Measurements from ENCODE around the gene HLA-DQB2. TPM values are rescaled to one million over a fixed set of nuclear protein-coding genes. Genes with fewer than 3 reads are reported as not detected.

Gene HLA-DQB2
- total RNA-seq = not detected in 2 replicates

GRCh38 chr6:32763421-32763820 is at the start of gene HLA-DQB2:
Gene HLA-DQB2, minus strand, starts transcription at chr6:32763532. Its CDS starts 62 bp downstream, at chr6:32763470.

GRCh38 chr6:32741031-32741960 is 22.0 kb downstream of the HLA-DQB2 start, which contains the start of gene HLA-DQA2:
Gene HLA-DQA2, plus strand, starts transcription at chr6:32741391. Its CDS starts 53 bp downstream, at chr6:32741444.

Other genes with a start within 250 kb of the HLA-DQB2 start
- gene HLA-DRB5, start 233.2 kb downstream of the HLA-DQB2 start, total RNA-seq = not detected in 2 replicates
- gene HLA-DRB1, start 173.7 kb downstream of the HLA-DQB2 start, total RNA-seq = not detected in 2 replicates
- gene HLA-DQA1, start 126.1 kb downstream of the HLA-DQB2 start, total RNA-seq = not detected in 2 replicates
- not detected in 2 replicates for gene HLA-DQB1, start 96.9 kb downstream of the HLA-DQB2 start, total RNA-seq
- not detected in 2 replicates for gene HLA-DQA2, start 22.1 kb downstream of the HLA-DQB2 start, total RNA-seq
- 0.11 and 0.12 TPM in 2 replicates for gene HLA-DOB, start 53.5 kb upstream of the HLA-DQB2 start, total RNA-seq
- 8.0 and 10.3 TPM in 2 replicates for gene TAP2, start 75.2 kb upstream of the HLA-DQB2 start, total RNA-seq
- gene PSMB8, start 80.5 kb upstream of the HLA-DQB2 start, total RNA-seq = 41.2 and 52.1 TPM in 2 replicates
- gene TAP1, start 90.2 kb upstream of the HLA-DQB2 start, total RNA-seq = 39.5 and 48.9 TPM in 2 replicates
- 26.7 and 30.7 TPM in 2 replicates for gene PSMB9, start 90.7 kb upstream of the HLA-DQB2 start, total RNA-seq
- gene HLA-DMB, start 177.5 kb upstream of the HLA-DQB2 start, total RNA-seq = under 0.01 TPM in 1 of 2 replicates, not detected in the other
- gene HLA-DMA, start 189.6 kb upstream of the HLA-DQB2 start, total RNA-seq = 0.33 and 1.1 TPM in 2 replicates
- gene BRD2, start 205.1 kb upstream of the HLA-DQB2 start, total RNA-seq = 95.3 and 96.0 TPM in 2 replicates
- not detected in 2 replicates for gene HLA-DOA, start 246.1 kb upstream of the HLA-DQB2 start, total RNA-seq

Measured in uterine smooth muscle cell (primary cell).